Gastrocnemius medialis (tissue), 4 donors: Measurements from ENCODE around the gene COL1A2. TPM values are rescaled to one million over a fixed set of nuclear protein-coding genes. Genes with fewer than 3 reads are reported as not detected.

Source experiments
- ATAC-seq, 2 donors: fragments of 150-250 bp; one replicate each; pipeline ENCODE4 v1.9.1; 2016
- DNase-seq, 2 donors: peaks; one replicate each; pipeline ENCODE4 v3.0.0-alpha.2; 2019
- H3K27ac ChIP-seq, 4 donors: fragments of 200-600 bp; sonication (generic); 1 replicate in 1 of 4; 2 replicates in 3 of 4; pipeline ENCODE4 v1.5.1; 2016 to 2018; ENCODE audit warnings: mild to moderate bottlenecking in 2 of 4, moderate library complexity in 1 of 4
- H3K27me3 ChIP-seq, 3 donors: fragments of 200-600 bp; sonication (generic) in 2 of 3; 1 replicate in 1 of 3; 2 replicates in 2 of 3; pipeline versions ENCODE4 v1.5.1 to v1.6.0; 2016 to 2019; ENCODE audit warnings: mild to moderate bottlenecking in 1 of 3, moderate library complexity in 1 of 3
- H3K36me3 ChIP-seq, 2 donors: fragments of 200-600 bp; sonication (generic) in 1 of 2; one replicate each; pipeline ENCODE4 v1.5.1; 2017 to 2018
- H3K4me1 ChIP-seq, 2 donors: fragments of 200-600 bp; sonication (generic) in 1 of 2; one replicate each; pipeline ENCODE4 v1.5.1; 2016 to 2017; ENCODE audit warnings: mild to moderate bottlenecking in 2 of 2
- H3K4me3 ChIP-seq, 4 donors: fragments of 200-600 bp; sonication (generic) in 3 of 4; 1 replicate in 1 of 4; 2 replicates in 3 of 4; pipeline ENCODE4 v1.5.1; 2016 to 2019; ENCODE audit warnings: mild to moderate bottlenecking in 2 of 4
- H3K9me3 ChIP-seq, 3 donors: fragments of 200-600 bp; sonication (generic) in 2 of 3; 1 replicate in 1 of 3; 2 replicates in 2 of 3; pipeline ENCODE4 v1.5.1; 2016 to 2019
- POLR2A ChIP-seq, 2 donors: fragments of 450-650 bp; IDR thresholded peaks; one replicate each; pipeline ENCODE4 v1.6.1; 2017; ENCODE audit warnings: antibody characterized with exemption in 2 of 2, mild to moderate bottlenecking in 2 of 2, moderate library complexity in 2 of 2
- in situ Hi-C, 4 donors: fragments of 200-750 bp; cut with MboI; loops; one replicate each; pipeline versions ENCODE4 v1.15.0 to v1.8.0; 2017; ENCODE audit warnings: low sequenced_read_pairs in 4 of 4
- intact Hi-C: fragments of 100-400 bp; cut with DNase I; formaldehyde crosslinking; loops from one replicate; pipeline ENCODE4 v1.15.1; 2023; ENCODE audit warnings: low total_unique reads
- total RNA-seq, 4 donors: library from RNA; depleted of rRNA; stranded (reverse); fragments of >200 nt; gene quantifications; one replicate each; pipeline versions ENCODE4 v1.1.0 to v1.2.3, GENCODE V29; 2016
- TF ChIP-seq, protein P1 (sequence below), 5 experiments: fragments of 450-650 bp in 3 of 5; fragments of 200-600 bp in 2 of 5; sonication (generic) in 2 of 5; IDR thresholded peaks in 4 of 5; conservative IDR thresholded peaks in 1 of 5; 1 replicate in 4 of 5; 2 replicates in 1 of 5; pipeline ENCODE4 v1.5.1; 2016 to 2019; ENCODE audit warnings: antibody characterized with exemption in 5 of 5, mild to moderate bottlenecking in 3 of 5, moderate library complexity in 3 of 5

The COL1A2 gene
- total RNA-seq = 10 to 100 TPM; 11.2 to 43.6 (median 18.7) TPM

DNA sequence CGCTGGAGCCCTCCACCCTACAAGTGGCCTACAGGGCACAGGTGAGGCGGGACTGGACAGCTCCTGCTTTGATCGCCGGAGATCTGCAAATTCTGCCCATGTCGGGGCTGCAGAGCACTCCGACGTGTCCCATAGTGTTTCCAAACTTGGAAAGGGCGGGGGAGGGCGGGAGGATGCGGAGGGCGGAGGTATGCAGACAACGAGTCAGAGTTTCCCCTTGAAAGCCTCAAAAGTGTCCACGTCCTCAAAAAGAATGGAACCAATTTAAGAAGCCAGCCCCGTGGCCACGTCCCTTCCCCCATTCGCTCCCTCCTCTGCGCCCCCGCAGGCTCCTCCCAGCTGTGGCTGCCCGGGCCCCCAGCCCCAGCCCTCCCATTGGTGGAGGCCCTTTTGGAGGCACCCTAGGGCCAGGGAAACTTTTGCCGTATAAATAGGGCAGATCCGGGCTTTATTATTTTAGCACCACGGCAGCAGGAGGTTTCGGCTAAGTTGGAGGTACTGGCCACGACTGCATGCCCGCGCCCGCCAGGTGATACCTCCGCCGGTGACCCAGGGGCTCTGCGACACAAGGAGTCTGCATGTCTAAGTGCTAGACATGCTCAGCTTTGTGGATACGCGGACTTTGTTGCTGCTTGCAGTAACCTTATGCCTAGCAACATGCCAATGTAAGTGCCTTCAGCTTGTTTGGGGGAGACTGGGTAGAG, at the start of gene COL1A2:
Gene COL1A2, plus strand, starts transcription at position 459 of the 704 bp plus-strand sequence. Its CDS starts 137 bp downstream, at position 596.
- Histone ChIP-seq H3K4me3 (peak within 1 kb of the TSS; percentile 44 to 55 (median 54)), H3K9me3 (no peaks in the 10 kb centered on the region), H3K27me3 (peaks cover 14 to 39% (median 16%) of the 10 kb centered on the region in 3 donors), H3K27ac (peak within 1 kb of the TSS; percentile 61 to 75 (median 67)), H3K36me3 (no peaks in the 10 kb centered on the region), H3K4me1 (peaks cover 0 to 5% of the 10 kb centered on the region in 2 donors)
- in situ Hi-C loops = loop anchor here in 3 of 4 donors (5.0 to 10.0 kb wide), 2 partner anchors 97 to 100 kb away; no protein-coding TSS in a partner anchor
- ATAC-seq = peak; percentile 36 to 51
- TF ChIP-seq POLR2A (IDR thresholded peaks at IDR 0.05) = no peak
- TF ChIP-seq, protein P1, sequence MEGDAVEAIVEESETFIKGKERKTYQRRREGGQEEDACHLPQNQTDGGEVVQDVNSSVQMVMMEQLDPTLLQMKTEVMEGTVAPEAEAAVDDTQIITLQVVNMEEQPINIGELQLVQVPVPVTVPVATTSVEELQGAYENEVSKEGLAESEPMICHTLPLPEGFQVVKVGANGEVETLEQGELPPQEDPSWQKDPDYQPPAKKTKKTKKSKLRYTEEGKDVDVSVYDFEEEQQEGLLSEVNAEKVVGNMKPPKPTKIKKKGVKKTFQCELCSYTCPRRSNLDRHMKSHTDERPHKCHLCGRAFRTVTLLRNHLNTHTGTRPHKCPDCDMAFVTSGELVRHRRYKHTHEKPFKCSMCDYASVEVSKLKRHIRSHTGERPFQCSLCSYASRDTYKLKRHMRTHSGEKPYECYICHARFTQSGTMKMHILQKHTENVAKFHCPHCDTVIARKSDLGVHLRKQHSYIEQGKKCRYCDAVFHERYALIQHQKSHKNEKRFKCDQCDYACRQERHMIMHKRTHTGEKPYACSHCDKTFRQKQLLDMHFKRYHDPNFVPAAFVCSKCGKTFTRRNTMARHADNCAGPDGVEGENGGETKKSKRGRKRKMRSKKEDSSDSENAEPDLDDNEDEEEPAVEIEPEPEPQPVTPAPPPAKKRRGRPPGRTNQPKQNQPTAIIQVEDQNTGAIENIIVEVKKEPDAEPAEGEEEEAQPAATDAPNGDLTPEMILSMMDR (IDR thresholded peaks at IDR 0.05 in 4 of 5, conservative IDR thresholded peaks at IDR 0.05 in 1 of 5) = no peak
- intact Hi-C loops = loop anchor here (2.0 kb wide), 2 partner anchors 98 to 106 kb away; no protein-coding TSS in a partner anchor
- DNase-seq = peak; percentile 19 to 49

- H3K4me3 ChIP-seq = no peak overlapping the region
- ATAC-seq = no peak
- intact Hi-C loops (no loop called here), in situ Hi-C loops (no loop called here)
- no peaks in the 10 kb centered on the region for H3K9me3 ChIP-seq
- H3K27me3 ChIP-seq = no peaks in the 10 kb centered on the region
- TF ChIP-seq POLR2A (IDR thresholded peaks at IDR 0.05) = no peak
- TF ChIP-seq, protein P1 (IDR thresholded peaks at IDR 0.05 in 4 of 5, conservative IDR thresholded peaks at IDR 0.05 in 1 of 5) = no peak
- H3K27ac ChIP-seq = no peak overlapping the region
- H3K36me3 ChIP-seq = no peaks in the 10 kb centered on the region
- no peak for DNase-seq
- H3K4me1 ChIP-seq = no peaks in the 10 kb centered on the region
Measured at GRCh38 chr7:94345907-94346306, 48.8 kb upstream of the COL1A2 start.

DNA sequence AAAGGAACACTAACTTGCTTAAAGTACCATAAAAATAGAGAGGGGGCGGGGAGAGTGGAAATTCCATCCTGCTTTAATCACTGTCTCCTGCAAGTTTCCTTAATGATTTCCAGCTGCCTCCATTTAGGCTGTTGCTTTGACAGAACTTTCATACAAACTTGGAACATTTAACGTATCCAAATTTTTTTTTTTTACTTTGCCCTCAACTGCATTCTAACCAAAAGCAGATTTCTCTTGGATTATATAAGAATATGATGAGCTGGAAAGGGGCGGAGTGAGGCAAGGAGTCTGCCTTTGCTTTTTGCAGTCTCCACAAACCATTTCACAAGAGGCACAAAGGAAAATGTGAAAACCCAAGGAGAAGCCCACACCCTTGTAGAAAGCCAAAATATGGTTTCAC, 46.6 kb upstream of the COL1A2 start:
- Histone ChIP-seq H3K27ac (peak overlapping the region in 2 of 4 donors; percentile 4 to 56), H3K4me3 (no peak overlapping the region), H3K36me3 (no peaks in the 10 kb centered on the region), H3K27me3 (no peaks in the 10 kb centered on the region), H3K9me3 (no peaks in the 10 kb centered on the region), H3K4me1 (no peaks in the 10 kb centered on the region)
- ATAC-seq (peak; percentile 54 to 55), DNase-seq (peak in 1 of 2 donors; percentile 16)
- intact Hi-C loops = no loop called here
- in situ Hi-C loops = no loop called here
- TF ChIP-seq, protein P1 (IDR thresholded peaks at IDR 0.05 in 4 of 5, conservative IDR thresholded peaks at IDR 0.05 in 1 of 5) = no peak
- no peak for TF ChIP-seq POLR2A (IDR thresholded peaks at IDR 0.05)

- H3K4me1 ChIP-seq = no peaks in the 10 kb centered on the region
- H3K4me3 ChIP-seq = no peak overlapping the region
- intact Hi-C loops (no loop called here), in situ Hi-C loops (no loop called here)
- TF ChIP-seq, protein P1 (IDR thresholded peaks at IDR 0.05 in 4 of 5, conservative IDR thresholded peaks at IDR 0.05 in 1 of 5) = no peak
- TF ChIP-seq POLR2A (IDR thresholded peaks at IDR 0.05) = no peak
- no peaks in the 10 kb centered on the region for H3K36me3 ChIP-seq
- no peaks in the 10 kb centered on the region for H3K27me3 ChIP-seq
- DNase-seq (no peak), ATAC-seq (no peak)
- no peak overlapping the region for H3K27ac ChIP-seq
- H3K9me3 ChIP-seq = no peaks in the 10 kb centered on the region
Measured at GRCh38 chr7:94350734-94351133, 44.0 kb upstream of the COL1A2 start.
